ENCODE measurements around the gene RNF212B. TPM values are rescaled to one million over a fixed set of nuclear protein-coding genes. Genes with fewer than 3 reads are reported as not detected.

Gene RNF212B
- total and polyA plus RNA-seq, 12 donors = not detected

DNA sequence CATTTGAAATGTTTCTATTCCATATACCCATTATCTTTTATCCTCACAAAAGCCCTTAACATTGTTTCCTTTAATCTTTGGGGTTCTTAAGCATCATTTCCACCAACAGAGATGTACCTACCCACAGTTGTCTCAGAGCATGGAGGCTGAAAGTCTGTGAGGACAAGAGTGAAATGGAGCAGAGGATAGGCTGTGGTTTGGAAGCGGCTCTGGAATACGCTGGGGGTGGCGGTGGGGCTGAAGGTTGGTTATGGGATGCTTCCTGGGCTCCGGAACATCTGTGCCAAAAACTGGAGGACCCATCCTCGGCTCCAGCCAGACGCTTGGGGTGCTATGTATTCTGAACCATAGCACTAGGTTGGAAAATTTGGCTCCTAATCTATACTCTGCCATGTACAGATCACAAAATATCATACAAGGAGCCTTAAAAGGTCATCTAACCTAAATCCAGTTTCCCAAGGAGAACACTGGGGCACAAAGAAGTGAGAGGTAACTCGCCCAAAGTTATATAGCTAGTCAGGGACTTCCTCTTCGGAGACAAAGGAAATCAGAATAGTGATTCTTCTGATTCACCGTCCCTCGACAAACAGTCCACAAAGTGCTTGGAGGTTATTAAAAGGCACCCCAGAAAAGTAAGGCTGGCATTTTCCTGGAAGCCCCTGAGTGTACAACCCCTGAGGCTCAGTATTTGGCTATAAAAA lies 62.4 kb downstream of the RNF212B start:
- no peaks in the 10 kb centered on the region for H3K27me3 ChIP-seq
- intact Hi-C loops (cut with DNase I) = loop anchor here in 1 of 2 donors (10.0 kb wide), 1 partner anchor 175 kb away; no protein-coding TSS in a partner anchor
- TF ChIP-seq, protein P1, sequence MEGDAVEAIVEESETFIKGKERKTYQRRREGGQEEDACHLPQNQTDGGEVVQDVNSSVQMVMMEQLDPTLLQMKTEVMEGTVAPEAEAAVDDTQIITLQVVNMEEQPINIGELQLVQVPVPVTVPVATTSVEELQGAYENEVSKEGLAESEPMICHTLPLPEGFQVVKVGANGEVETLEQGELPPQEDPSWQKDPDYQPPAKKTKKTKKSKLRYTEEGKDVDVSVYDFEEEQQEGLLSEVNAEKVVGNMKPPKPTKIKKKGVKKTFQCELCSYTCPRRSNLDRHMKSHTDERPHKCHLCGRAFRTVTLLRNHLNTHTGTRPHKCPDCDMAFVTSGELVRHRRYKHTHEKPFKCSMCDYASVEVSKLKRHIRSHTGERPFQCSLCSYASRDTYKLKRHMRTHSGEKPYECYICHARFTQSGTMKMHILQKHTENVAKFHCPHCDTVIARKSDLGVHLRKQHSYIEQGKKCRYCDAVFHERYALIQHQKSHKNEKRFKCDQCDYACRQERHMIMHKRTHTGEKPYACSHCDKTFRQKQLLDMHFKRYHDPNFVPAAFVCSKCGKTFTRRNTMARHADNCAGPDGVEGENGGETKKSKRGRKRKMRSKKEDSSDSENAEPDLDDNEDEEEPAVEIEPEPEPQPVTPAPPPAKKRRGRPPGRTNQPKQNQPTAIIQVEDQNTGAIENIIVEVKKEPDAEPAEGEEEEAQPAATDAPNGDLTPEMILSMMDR (IDR thresholded peaks at IDR 0.05) = no peak
- no peak for TF ChIP-seq POLR2A (IDR thresholded peaks at IDR 0.05)
- peaks cover 0 to 5% of the 10 kb centered on the region in 2 donors for H3K36me3 ChIP-seq (replicated peaks in 1 of 2)
- H3K4me1 ChIP-seq (replicated peaks in 1 of 2) = peaks cover 14 to 22% of the 10 kb centered on the region in 2 donors
- peak in 1 of 7 donors; percentile 59 for DNase-seq
- 66 to 69% (median 68%) methylated on average over 10 of the region's 10 CpGs for WGBS, 4 donors
- H3K27ac ChIP-seq = peak overlapping the region; percentile 81 to 99 (median 95)
- H3K9me3 ChIP-seq (replicated peaks in 1 of 3) = no peaks in the 10 kb centered on the region
- peak overlapping the region in 3 of 4 donors; percentile 47 to 64 (median 58) for H3K4me3 ChIP-seq

DNA sequence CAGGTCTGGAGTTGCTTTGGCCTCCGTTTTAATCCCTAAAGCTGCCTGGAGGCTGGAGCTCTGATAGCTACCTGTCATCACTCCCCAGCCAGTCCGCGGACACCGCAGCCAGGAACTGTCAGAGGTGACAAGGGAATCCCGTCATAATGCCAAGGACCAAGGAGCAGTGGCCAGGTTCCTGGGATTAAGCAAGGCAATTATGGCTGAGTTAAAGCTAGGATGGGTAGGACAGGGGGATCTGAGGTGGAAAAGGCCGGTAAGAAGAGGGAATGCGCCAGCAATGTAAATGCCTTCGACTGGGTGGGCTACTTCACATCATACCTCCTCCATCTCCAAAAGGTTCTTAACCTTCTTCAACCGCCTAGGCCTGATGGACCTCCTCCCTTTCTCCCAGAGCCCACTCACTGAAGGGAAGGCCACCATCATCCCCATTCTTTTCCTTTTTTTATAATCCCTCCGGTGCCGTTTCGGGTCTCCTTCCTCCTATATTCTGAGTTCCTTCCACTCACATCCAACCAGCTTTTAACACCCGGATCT lies 63.0 kb downstream of the RNF212B start:
- H3K4me1 ChIP-seq (replicated peaks in 1 of 2) = peaks cover 15 to 20% of the 10 kb centered on the region in 2 donors

DNA sequence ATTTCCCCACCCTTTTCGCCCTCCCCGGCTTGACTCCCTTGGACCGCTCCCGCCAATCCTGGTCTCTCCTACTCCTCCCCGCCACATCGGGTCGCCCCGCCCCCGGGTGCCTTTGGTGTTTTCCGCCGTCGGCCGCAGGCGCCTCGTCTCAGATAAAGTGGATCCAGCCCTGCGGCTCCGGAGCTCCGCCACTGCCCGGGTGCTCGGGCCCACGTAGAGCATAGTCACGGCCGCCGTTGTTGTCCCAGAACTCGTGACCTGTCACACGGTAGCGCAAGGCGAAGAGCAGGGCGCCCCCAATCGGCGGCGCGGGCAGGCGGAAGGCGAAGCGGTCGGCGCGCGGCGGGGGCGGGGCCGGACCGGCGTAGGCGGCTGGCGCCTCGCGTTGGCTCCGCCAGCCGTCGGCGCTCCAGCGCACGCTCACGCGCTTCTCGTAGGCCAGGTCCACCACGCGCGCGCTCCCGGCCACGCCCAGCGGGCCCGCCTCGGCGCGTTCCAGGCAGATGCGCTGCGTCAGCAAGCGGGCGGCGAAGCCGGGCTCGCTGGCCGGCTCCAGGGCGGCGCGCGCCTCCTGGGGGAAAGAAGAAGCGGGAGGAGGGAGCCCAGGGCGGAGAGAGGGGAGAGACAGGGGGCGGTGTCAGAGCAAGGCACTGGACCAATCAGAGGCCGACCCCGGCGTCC lies 63.7 kb downstream of the RNF212B start:
- DNase-seq = peak; percentile 97 to 99 (median 98)
- TF ChIP-seq POLR2A (IDR thresholded peaks at IDR 0.05) = peak; percentile 58 to 76
- TF ChIP-seq, protein P1 (IDR thresholded peaks at IDR 0.05) = peak; percentile 39 to 92 (median 72)
- H3K27me3 ChIP-seq = no peaks in the 10 kb centered on the region
- intact Hi-C loops (cut with DNase I) = no loop called here
- H3K36me3 ChIP-seq (replicated peaks in 1 of 2) = peaks cover 0 to 5% of the 10 kb centered on the region in 2 donors
- H3K27ac ChIP-seq = peak overlapping the region; percentile 88 to 99 (median 97)
- peak overlapping the region in 2 of 4 donors; percentile 47 to 64 for H3K4me3 ChIP-seq
- WGBS, 4 donors = 0 to 5% (median 0%) methylated on average over 10 to 87 of the region's 87 CpGs
- no peaks in the 10 kb centered on the region for H3K9me3 ChIP-seq (replicated peaks in 1 of 3)
- peaks cover 21 to 26% of the 10 kb centered on the region in 2 donors for H3K4me1 ChIP-seq (replicated peaks in 1 of 2)

More for the DNA sequence above, 63.0 kb downstream of the RNF212B start:
- Histone ChIP-seq H3K27me3 (no peaks in the 10 kb centered on the region), H3K27ac (peak overlapping the region; percentile 81 to 99 (median 95)), H3K4me3 (peak overlapping the region in 3 of 4 donors; percentile 47 to 64 (median 58)), H3K9me3 (replicated peaks in 1 of 3) (no peaks in the 10 kb centered on the region), H3K36me3 (replicated peaks in 1 of 2) (peaks cover 0 to 5% of the 10 kb centered on the region in 2 donors)
- peak; percentile 65 to 82 (median 77) for DNase-seq
- intact Hi-C loops (cut with DNase I) = no loop called here
- TF ChIP-seq, protein P1 (IDR thresholded peaks at IDR 0.05) = no peak
- TF ChIP-seq POLR2A (IDR thresholded peaks at IDR 0.05) = peak in 1 of 2 donors; percentile 50
- WGBS, 4 donors = 1 to 4% (median 3%) methylated on average over 12 to 13 of the region's 13 CpGs

DNA sequence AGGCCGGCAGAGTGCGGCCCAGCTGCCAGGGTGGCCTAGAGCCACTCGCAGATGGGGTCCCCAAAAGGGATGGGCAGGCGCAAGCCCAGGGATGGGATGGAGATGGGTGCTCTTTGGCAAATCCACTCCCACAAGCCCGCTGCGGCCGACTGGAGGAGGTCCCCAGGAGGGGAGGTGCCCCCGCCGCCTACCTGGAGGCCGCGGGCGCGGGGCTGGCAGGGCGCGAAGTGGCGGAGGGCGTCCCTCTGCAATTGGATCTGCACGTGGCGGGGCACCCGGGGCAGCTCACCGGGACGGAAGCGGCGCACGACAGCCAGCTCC lies 64.2 kb downstream of the RNF212B start:
- Histone ChIP-seq H3K4me3 (peak overlapping the region in 3 of 4 donors; percentile 12 to 64 (median 34)), H3K4me1 (replicated peaks in 1 of 2) (peaks cover 21 to 26% of the 10 kb centered on the region in 2 donors), H3K9me3 (replicated peaks in 1 of 3) (no peaks in the 10 kb centered on the region), H3K27ac (peak overlapping the region; percentile 82 to 99 (median 97)), H3K36me3 (replicated peaks in 1 of 2) (peaks cover 0 to 5% of the 10 kb centered on the region in 2 donors), H3K27me3 (no peaks in the 10 kb centered on the region)
- WGBS, 4 donors = 0 to 1% (median 0%) methylated on average over 2 to 25 of the region's 25 CpGs
- TF ChIP-seq, protein P1 (IDR thresholded peaks at IDR 0.05) = no peak
- TF ChIP-seq POLR2A (IDR thresholded peaks at IDR 0.05) = peak; percentile 79 to 81
- no peak for DNase-seq
- intact Hi-C loops (cut with DNase I) = no loop called here

Measured in adrenal gland (tissue), 12 donors.